ENCODE results near the gene RNF13. TPM values are rescaled to one million over a fixed set of nuclear protein-coding genes. Genes with fewer than 3 reads are reported as not detected.

RNF13 gene, protein sequence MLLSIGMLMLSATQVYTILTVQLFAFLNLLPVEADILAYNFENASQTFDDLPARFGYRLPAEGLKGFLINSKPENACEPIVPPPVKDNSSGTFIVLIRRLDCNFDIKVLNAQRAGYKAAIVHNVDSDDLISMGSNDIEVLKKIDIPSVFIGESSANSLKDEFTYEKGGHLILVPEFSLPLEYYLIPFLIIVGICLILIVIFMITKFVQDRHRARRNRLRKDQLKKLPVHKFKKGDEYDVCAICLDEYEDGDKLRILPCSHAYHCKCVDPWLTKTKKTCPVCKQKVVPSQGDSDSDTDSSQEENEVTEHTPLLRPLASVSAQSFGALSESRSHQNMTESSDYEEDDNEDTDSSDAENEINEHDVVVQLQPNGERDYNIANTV
- 10 to 100 TPM; 48.3 to 63.6 (median 56.9) TPM for total RNA-seq

DNA sequence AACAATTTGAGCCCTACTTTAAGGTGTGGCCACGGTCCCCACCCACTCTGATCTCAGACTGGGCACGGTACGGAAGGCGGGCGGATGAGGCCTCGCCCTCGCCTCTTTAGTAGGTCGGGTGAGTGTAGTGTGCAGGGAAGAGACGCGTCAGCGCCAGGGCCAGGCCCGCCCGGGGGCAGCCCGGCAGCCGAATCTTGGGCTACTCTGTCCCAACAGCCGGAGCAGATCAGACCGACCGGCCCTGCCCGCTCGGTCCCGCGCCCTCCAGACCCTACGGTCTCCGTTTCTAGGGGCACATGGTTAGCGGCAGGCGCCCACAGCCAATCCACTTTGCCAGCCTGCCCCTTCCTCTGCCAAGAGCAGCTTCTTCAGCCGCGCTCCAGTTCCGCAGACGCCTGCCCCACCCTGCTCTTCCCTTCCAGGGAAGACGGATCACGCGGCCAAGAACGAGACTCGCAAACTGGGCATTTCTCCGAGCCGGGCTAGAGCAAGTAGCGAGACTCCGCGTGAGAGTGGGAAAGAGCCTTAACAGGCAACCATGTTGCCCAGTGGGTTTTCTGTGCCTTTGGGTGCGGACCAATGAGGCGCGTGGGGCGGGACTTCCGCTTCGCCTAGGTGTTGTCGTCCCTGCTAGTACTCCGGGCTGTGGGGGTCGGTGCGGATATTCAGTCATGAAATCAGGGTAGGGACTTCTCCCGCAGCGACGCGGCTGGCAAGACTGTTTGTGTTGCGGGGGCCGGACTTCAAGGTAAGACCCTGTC is at the start of gene RNF13:
RNF13 (plus strand) TSS at position 610 of the 761 bp plus-strand sequence. CDS start 32,812 bp downstream, outside the sequence.
- H3K36me3 ChIP-seq = no peaks in the 10 kb centered on the region
- no peaks in the 10 kb centered on the region for H3K27me3 ChIP-seq
- in situ Hi-C loops (cut with MboI; ENCODE audit: low sequenced_read_pairs in 4 of 4) = no loop called here
- intact Hi-C loops (cut with DNase I; ENCODE audit: low total_unique reads) = loop anchor here (2.0 to 5.0 kb wide), 5 partner anchors 62 to 734 kb away; partner anchors contain the start of genes EIF2A, PFN2, SERP1 and WWTR1
- H3K4me1 ChIP-seq = peaks cover 41 to 48% of the 10 kb centered on the region in 2 donors
- peak; percentile 91 to 96 for ATAC-seq
- peak within 1 kb of the TSS; percentile 72 to 90 (median 82) for H3K4me3 ChIP-seq
- TF ChIP-seq POLR2A (IDR thresholded peaks at IDR 0.05) = peak; percentile 75 to 89
- TF ChIP-seq, protein P1, sequence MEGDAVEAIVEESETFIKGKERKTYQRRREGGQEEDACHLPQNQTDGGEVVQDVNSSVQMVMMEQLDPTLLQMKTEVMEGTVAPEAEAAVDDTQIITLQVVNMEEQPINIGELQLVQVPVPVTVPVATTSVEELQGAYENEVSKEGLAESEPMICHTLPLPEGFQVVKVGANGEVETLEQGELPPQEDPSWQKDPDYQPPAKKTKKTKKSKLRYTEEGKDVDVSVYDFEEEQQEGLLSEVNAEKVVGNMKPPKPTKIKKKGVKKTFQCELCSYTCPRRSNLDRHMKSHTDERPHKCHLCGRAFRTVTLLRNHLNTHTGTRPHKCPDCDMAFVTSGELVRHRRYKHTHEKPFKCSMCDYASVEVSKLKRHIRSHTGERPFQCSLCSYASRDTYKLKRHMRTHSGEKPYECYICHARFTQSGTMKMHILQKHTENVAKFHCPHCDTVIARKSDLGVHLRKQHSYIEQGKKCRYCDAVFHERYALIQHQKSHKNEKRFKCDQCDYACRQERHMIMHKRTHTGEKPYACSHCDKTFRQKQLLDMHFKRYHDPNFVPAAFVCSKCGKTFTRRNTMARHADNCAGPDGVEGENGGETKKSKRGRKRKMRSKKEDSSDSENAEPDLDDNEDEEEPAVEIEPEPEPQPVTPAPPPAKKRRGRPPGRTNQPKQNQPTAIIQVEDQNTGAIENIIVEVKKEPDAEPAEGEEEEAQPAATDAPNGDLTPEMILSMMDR (IDR thresholded peaks at IDR 0.05 in 4 of 5, conservative IDR thresholded peaks at IDR 0.05 in 1 of 5) = no peak
- peak; percentile 98 to 99 for DNase-seq
- H3K27ac ChIP-seq = peak within 1 kb of the TSS; percentile 91 to 98 (median 96)
- no peaks in the 10 kb centered on the region for H3K9me3 ChIP-seq

DNA sequence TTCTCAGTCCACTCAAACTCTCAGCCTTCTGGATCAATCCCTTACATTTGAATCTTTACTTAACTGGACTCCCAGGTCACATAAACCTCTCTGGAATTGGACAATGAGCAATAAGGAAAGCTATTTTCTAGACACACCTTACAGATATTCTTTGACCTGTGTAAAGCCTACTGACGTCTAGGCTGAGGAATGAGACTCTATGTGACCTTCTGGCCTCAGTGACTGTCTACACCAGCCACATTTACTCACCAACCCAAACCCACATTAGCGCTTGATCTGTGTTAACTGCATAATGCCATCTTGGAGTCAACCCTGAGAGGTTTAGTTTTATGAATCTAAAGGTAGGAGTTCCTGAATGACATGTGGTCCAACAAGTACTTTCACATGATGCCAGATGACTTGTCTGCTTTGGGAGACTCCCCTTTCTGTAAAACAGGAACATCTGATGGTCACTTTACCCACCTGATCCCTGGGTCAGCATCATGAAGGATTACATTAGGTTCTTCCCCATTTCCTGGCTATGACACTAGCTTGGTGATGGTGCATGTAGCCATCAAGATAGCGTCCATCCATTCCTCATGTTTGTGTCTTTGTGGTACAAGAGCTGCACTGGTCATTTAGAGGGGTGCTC is 49.3 kb upstream of the RNF13 start:
- ATAC-seq (no peak), DNase-seq (no peak)
- in situ Hi-C loops (cut with MboI; ENCODE audit: low sequenced_read_pairs in 4 of 4) (no loop called here), intact Hi-C loops (cut with DNase I; ENCODE audit: low total_unique reads) (no loop called here)
- no peak overlapping the region for H3K4me3 ChIP-seq
- TF ChIP-seq POLR2A (IDR thresholded peaks at IDR 0.05) = no peak
- TF ChIP-seq, protein P1 (IDR thresholded peaks at IDR 0.05 in 4 of 5, conservative IDR thresholded peaks at IDR 0.05 in 1 of 5) = no peak
- no peaks in the 10 kb centered on the region for H3K36me3 ChIP-seq
- H3K4me1 ChIP-seq = no peaks in the 10 kb centered on the region
- no peak overlapping the region for H3K27ac ChIP-seq
- H3K9me3 ChIP-seq = no peaks in the 10 kb centered on the region
- H3K27me3 ChIP-seq = peaks cover 2 to 5% (median 4%) of the 10 kb centered on the region in 3 donors

- DNase-seq (no peak), ATAC-seq (no peak)
- no peaks in the 10 kb centered on the region for H3K9me3 ChIP-seq
- peaks cover 2 to 5% (median 4%) of the 10 kb centered on the region in 3 donors for H3K27me3 ChIP-seq
- intact Hi-C loops (cut with DNase I; ENCODE audit: low total_unique reads) (no loop called here), in situ Hi-C loops (cut with MboI; ENCODE audit: low sequenced_read_pairs in 4 of 4) (no loop called here)
- no peak overlapping the region for H3K4me3 ChIP-seq
- no peaks in the 10 kb centered on the region for H3K4me1 ChIP-seq
- TF ChIP-seq, protein P1 (IDR thresholded peaks at IDR 0.05 in 4 of 5, conservative IDR thresholded peaks at IDR 0.05 in 1 of 5) = no peak
- TF ChIP-seq POLR2A (IDR thresholded peaks at IDR 0.05) = no peak
- H3K36me3 ChIP-seq = no peaks in the 10 kb centered on the region
- H3K27ac ChIP-seq = no peak overlapping the region
Observed at GRCh38 chr3:149764302-149764701, 48.7 kb upstream of the RNF13 start.

DNA sequence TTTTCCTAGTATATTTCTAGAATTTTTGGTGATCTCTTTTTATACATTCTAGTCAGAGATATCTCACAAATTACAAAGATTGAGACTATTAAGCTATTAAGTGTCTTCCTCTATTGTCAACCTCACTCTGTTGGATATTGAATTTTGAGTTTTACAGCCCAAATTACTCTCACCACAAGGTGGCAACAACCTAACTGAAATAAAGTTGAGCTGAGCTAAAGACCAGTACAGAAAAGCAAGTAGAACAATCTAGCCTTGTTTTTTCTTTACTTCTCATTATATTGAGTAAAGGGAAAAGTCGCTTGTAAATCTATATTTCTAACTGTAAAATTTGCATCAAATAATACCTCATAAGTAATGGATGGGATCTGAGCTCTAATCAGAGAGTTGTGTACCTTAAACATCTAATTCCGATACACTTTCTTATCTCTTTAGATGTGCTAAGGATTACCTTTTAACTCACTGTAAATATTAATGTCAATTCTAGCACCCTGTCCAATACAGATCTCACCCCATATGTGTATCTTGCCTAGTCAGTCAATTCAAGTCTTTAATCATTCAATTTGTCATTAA is 47.2 kb upstream of the RNF13 start:
- ATAC-seq = no peak
- in situ Hi-C loops (cut with MboI; ENCODE audit: low sequenced_read_pairs in 4 of 4) (no loop called here), intact Hi-C loops (cut with DNase I; ENCODE audit: low total_unique reads) (loop anchor here (1.0 kb wide), 1 partner anchor 42 kb away; no protein-coding TSS in a partner anchor)
- Histone ChIP-seq H3K27me3 (peaks cover 2 to 5% (median 4%) of the 10 kb centered on the region in 3 donors), H3K4me3 (no peak overlapping the region), H3K27ac (no peak overlapping the region), H3K4me1 (no peaks in the 10 kb centered on the region), H3K9me3 (no peaks in the 10 kb centered on the region), H3K36me3 (no peaks in the 10 kb centered on the region)
- DNase-seq = no peak
- TF ChIP-seq, protein P1 (IDR thresholded peaks at IDR 0.05 in 4 of 5, conservative IDR thresholded peaks at IDR 0.05 in 1 of 5) = peak in 2 of 5 experiments; percentile 7 to 36
- no peak for TF ChIP-seq POLR2A (IDR thresholded peaks at IDR 0.05)

Measured in gastrocnemius medialis (tissue), 4 donors.